ENCODE measurements around the gene CNNM1.

CNNM1 gene

GRCh38 chr10:99375426-99375825 is 46.3 kb downstream of the CNNM1 start:
- DNase-seq, result no peak

GRCh38 chr10:99382176-99382575 is 53.0 kb downstream of the CNNM1 start:
- no peak for DNase-seq

GRCh38 chr10:99387071-99387470 is 57.9 kb downstream of the CNNM1 start:
- DNase-seq, result no peak

- no peak for DNase-seq
These were observed 58.4 kb downstream of the CNNM1 start for GRCh38 chr10:99387541-99387940.

- no peak for DNase-seq
These were observed 60.7 kb downstream of the CNNM1 start for GRCh38 chr10:99389729-99390480.

GRCh38 chr10:99391346-99391745 is 62.2 kb downstream of the CNNM1 start:
- DNase-seq, result no peak

GRCh38 chr10:99393036-99393435 is 63.9 kb downstream of the CNNM1 start:
- DNase-seq, result no peak

- no peak for DNase-seq
These were observed 64.5 kb downstream of the CNNM1 start for GRCh38 chr10:99393683-99394082.

GRCh38 chr10:99394256-99394655 is 65.1 kb downstream of the CNNM1 start:
- DNase-seq, result peak; percentile 25

- peak; percentile 67 for DNase-seq
These were observed 65.7 kb downstream of the CNNM1 start for GRCh38 chr10:99394761-99395386.

GRCh38 chr10:99395750-99396445 is 66.7 kb downstream of the CNNM1 start:
- DNase-seq, result peak; percentile 84

- no peak for DNase-seq
These were observed 67.3 kb downstream of the CNNM1 start for GRCh38 chr10:99396471-99396870.

- no peak for DNase-seq
These were observed 70.5 kb downstream of the CNNM1 start for GRCh38 chr10:99399664-99400063.

GRCh38 chr10:99403674-99404073 is 74.5 kb downstream of the CNNM1 start:
- DNase-seq, result no peak

GRCh38 chr10:99406149-99406548 is 77.0 kb downstream of the CNNM1 start:
- DNase-seq, result no peak

GRCh38 chr10:99410146-99410545 is 81.0 kb downstream of the CNNM1 start:
- DNase-seq, result no peak

- DNase-seq, result no peak
These were observed 81.7 kb downstream of the CNNM1 start for GRCh38 chr10:99410876-99411275.

- DNase-seq, result no peak
These were observed 82.4 kb downstream of the CNNM1 start for GRCh38 chr10:99411546-99411945.

- no peak for DNase-seq
These were observed 82.9 kb downstream of the CNNM1 start for GRCh38 chr10:99412099-99412498.

GRCh38 chr10:99418910-99419624 is 89.9 kb downstream of the CNNM1 start:
- no peak for DNase-seq

GRCh38 chr10:99419688-99420087 is 90.5 kb downstream of the CNNM1 start:
- no peak for DNase-seq

- no peak for DNase-seq
These were observed 92.1 kb downstream of the CNNM1 start for GRCh38 chr10:99421233-99421739.

GRCh38 chr10:99422529-99423096 is 93.5 kb downstream of the CNNM1 start:
- no peak for DNase-seq

All from NCI-H510A (cell line).